Stimulated activated CD8-positive, alpha-beta memory T cell treated with anti-CD3 and anti-CD28 coated beads, Interleukin-7, amount 100 ng/mL, for 4 hours (primary cell): ENCODE measurements around the gene PRKN.
"Not testable (repeated sequence)": the region's sequence is repeated elsewhere in the genome, so short reads cannot be mapped to it uniquely, and the experiment has no call there.

Experiments used
- DNase-seq, 2 donors: peaks; one replicate each; pipeline ENCODE4 v3.0.0-alpha.2; 2020; ENCODE audit warnings: low read depth in 2 of 2

PRKN gene

DNA sequence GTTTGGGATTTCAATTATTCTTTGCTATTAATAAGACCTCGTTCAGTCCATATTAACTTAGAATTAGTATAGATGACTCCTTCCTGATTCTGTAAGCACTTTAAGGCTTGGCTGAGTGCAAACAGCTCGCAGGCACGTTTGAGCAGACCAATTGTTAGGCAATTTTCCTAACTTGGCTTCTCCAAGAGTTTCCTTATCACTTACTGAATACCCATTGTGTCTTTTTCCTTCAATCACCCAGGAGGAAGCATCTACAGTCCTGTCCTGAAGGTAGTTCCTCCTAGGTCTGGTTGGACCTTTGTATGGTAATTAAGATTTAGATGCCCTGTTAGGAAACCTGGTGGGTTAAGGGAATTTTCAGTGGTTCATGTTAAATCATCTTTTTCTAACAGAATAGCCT lies 1414.1 kb downstream of the PRKN start:
- DNase-seq: not testable (repeated sequence)

DNA sequence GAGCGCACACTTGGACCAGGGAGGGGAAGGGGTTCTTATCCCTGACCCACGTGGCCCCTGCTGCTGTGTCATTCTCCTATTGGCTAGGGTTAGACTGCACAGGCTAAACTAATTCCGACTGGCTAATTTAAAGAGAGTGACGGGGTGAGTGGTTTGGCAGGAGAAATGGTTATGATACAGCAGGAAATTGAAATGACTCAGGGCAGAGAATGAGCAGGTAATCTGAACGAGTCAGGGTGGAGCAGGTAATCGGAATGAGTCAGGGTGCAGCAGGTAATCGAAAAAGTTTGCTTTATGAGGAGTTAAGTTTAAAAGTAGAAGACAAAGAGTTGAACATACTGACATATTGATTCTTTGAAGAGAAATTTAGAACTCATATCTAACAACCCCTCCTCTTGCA lies 1417.8 kb downstream of the PRKN start:
- not testable (repeated sequence) for DNase-seq

DNA sequence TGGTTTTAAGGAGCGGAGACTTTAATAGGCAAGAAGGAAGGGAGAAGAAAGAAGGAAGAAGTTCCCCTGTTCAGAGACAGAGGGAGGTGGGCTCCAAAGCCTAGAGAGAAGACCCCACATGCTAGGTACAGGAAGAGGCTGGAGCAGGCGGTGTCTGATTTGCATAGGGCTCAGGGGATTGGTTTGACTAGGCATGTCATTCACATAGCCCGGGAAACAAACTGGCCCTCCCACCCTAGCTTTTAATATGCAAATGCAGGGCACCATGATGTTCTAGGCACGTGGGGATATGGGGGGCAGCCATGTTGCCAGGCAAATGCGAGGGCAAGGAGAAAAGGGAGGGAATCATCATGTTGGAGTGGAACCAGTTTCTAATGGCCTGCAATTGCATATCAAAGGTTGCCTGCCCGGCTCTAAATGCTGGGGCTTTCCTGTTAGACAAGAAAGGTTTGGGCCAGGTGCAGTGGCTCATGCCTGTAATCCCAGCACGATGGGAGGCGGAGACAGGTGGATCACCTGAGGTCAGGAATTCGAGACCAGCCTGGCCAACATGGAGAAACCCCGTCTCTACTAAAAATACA lies 1419.4 kb downstream of the PRKN start:
- DNase-seq: no peak

DNA sequence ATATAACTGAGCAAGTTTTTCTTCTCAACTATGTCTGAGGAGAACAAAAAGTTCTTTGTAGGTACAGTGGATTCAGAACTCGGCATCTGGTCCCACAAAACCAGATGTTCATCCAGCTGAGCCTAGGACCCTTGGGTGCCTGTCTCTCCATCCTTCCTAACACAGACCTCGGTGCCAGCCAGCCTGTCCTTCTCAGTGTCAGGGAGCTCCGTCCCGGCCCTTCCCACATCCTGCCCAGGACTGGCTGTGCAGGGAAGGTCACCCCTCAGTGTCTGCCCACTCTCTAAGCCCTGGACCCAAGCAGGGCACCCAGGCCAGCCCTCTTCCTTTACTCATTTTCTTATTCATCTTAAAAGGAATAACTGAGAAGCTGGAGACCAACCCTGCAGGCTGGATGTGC lies 1421.7 kb downstream of the PRKN start:
- no peak for DNase-seq

DNA sequence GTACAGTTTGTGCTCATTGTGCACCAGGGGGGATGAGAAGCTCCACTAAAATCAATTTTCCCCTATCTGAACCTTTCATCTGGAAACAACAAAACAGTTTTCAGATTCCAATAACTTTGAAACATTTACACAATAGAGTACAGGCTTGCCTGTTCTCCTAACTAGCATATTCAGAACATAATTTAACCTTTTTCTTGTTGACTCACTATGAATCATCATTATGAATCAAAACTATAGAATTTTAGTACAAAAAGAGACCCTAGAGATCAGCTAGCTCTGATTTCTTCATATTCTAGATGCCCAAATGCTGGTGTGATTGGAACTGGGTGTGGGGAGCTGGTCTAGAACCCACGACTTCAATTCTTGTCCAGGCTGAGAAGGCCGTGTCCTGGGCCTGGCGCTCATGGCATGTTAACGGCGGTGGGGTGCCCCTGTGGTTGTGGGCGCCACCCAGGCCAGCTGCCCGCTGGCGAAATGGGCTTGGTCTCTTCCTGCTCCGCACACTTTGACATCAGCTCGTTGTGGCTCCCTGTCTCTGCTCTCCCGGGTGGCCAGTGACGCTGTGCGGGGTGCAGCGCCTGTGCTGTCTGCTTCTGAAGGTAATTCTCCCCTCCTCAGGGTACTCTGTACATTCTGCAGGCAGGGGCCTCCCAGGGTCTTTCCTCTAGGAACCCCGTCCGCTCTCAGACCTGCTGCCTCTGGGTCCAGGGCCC lies 1423.8 kb downstream of the PRKN start:
- no peak for DNase-seq

DNA sequence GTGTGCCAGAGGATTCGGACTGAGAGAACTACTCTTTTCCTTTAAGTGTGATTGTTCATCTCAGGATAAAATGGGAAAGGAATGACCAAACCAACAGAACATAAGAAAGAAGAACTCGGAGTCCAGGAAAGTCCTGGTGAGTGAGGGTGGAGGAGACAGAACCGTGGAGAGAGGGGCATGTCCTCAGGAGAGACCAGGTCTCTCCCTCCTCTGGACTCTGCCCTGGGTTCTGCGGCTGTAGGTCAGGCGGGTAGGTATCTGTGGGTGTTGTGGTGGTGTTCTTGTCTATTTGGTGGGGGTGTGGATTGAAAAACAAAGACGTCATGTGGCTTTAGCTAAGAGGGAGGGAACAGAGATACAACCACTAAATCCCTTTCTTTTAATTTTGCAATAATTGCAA lies 1424.6 kb downstream of the PRKN start:
- no peak for DNase-seq

DNA sequence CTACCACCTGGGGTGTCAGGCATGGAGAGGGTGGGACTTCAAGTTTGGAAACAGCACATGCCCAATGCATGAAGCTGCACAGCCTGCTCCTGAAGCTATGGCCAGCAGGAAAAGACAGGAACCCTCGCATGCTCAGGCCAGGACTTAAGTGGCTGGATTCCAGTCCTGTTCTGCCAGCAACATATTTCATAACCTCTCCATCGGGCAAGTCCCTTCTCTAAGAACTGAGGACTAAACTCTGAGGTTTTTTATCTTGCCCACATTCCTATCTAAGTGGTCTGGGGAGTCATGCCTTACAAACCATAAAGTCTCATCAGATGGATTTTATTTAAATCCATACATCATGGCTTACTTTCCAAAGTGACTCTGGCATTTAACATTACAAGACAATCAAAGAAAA lies 1426.2 kb downstream of the PRKN start:
- no peak for DNase-seq

DNA sequence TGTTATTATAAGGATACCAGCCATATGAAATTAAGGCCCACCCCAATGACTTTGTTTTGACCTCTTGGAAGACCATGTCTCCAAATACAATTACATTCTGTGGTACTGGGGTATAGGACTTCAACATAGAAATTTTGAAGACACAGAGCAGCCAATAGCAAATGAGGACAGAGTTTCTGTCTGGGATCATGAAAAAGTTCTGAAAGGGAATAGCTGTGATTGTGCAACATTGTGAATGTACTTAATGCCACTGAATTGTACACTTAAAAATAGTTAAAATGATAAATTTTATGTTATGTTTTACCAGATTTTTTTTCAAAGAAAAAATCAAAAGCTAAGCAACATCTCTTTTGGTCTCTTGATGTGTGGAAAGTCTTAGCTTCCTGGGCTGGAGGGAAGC lies 1426.7 kb downstream of the PRKN start:
- no peak for DNase-seq

DNA sequence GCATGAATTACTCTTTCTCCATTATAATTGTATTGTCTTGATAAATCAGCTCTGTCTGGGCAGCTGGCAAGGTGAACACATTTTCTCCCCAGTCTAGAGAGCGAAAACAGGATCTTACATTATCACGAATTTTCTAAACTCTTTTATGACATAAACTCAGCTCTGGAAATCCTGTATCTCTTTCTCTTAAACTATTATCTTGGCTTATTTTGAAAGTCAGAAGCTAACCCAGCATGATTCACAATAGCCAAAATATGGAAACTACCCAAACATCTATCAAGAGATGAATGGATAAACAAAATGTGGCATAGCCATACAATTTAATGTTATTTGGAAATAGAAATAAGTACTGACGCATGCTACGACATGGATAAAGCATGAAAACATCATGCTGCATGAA lies 1427.8 kb downstream of the PRKN start:
- DNase-seq: no peak
